AG09319 (cell line): ENCODE data around the gene DMTF1.

Experiments used
- DNase-seq: peaks from one replicate; pipeline ENCODE4 v3.0.0-alpha.2; 2010; ENCODE audit warnings: low read depth; ENCODE audit errors: extremely low read depth
- CTCF ChIP-seq: IDR thresholded peaks from 2 replicates; pipeline ENCODE4 v1.5.1; 2011; ENCODE audit warnings: low read depth, mild to moderate bottlenecking, inconsistent platforms, low read length, moderate library complexity

DMTF1 gene

GRCh38 chr7:87146740-87147386 lies 5.4 kb upstream of the DMTF1 start:
- DNase-seq, result no peak
- no peak for TF ChIP-seq CTCF

GRCh38 chr7:87147500-87147899 lies 4.8 kb upstream of the DMTF1 start:
- TF ChIP-seq CTCF, result no peak
- DNase-seq, result no peak

- DNase-seq, result peak; percentile 14
- TF ChIP-seq CTCF, result peak; percentile 60
Measured at GRCh38 chr7:87148332-87148955, 3.8 kb upstream of the DMTF1 start.

GRCh38 chr7:87151002-87151728 lies 1.1 kb upstream of the DMTF1 start:
- no peak for TF ChIP-seq CTCF
- no peak for DNase-seq

- no peak for TF ChIP-seq CTCF
- DNase-seq, result no peak
Measured at GRCh38 chr7:87151729-87152111, 533 bp upstream of the DMTF1 start.

GRCh38 chr7:87152897-87153641 lies 816 bp downstream of the DMTF1 start:
- no peak for DNase-seq
- no peak for TF ChIP-seq CTCF
